ENCODE measurements around the gene EGR4. TPM values are rescaled to one million over a fixed set of nuclear protein-coding genes. Genes with fewer than 3 reads are reported as not detected.

EGR4 gene
- not detected in 2 replicates for total RNA-seq (2014; rRNA removed; shearing (Covaris generic); ENCODE audit: low replicate concordance)

DNA sequence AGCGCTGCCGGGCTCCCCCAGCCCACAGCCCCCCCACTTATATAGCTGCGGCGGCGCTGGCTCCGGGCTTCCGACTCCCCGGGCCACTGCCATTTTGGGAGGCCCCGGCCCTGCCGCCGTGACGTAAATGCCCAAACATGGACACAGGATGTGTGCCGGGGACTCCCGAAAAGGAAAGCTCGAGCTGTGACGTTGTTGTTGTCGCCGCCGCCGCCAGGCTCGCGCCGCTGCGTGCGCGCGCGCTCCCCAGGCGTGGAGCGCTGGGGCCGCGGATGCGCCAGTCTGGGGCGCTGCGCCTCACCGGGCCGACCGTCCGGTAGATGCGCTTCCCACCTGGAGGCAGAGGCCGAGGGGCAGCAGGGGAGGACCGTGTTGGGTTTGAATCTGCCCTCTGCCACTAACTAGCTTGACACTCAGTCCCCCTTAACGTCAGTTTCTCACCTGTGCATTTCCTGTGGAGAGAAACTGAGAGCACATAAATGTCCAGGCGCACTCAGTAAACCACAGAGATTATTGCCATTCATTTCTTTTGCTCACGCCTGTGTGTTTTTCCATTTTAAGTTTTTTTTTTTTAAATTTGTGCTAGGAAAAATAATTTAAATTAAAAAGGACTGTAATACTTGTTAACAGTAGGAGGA, at the start of gene EGR4:
EGR4 (minus strand) TSS at position 15 of the 638 bp plus-strand sequence. CDS start 231 bp downstream, outside the sequence.
- in situ Hi-C loops (cut with HindIII; ENCODE audit: low pct_unique_long_range_greater_than_20kb, low sequenced_read_pairs) = no loop called here
- DNase-seq (ENCODE audit: low read depth) = peak; percentile 44

DNA sequence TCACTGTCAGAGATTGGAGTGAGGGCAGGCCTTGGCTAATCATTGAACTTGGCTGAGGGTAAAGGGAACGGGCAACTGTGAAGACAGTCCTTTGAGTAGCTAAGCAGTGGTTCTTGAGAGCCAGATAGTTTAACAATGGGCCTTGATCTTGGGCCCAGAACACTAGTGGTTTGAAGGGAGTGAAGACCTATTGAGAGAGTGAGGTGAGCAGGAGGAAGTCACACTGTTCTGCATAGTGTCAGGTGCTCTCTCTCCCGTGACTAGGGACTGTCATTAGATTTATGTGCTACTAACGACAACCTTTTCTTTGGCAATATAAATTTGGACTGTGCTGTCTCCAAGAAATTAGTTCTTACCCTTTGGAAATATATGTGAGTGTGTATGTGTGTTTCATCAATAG, 47.7 kb upstream of the EGR4 start:
- in situ Hi-C loops (cut with HindIII; ENCODE audit: low pct_unique_long_range_greater_than_20kb, low sequenced_read_pairs) = no loop called here
- DNase-seq (ENCODE audit: low read depth) = no peak

GRCh38 chr2:73339201-73339600, 45.9 kb upstream of the EGR4 start:
- DNase-seq (ENCODE audit: low read depth) = no peak
- in situ Hi-C loops (cut with HindIII; ENCODE audit: low pct_unique_long_range_greater_than_20kb, low sequenced_read_pairs) = no loop called here

GRCh38 chr2:73337828-73338227, 44.5 kb upstream of the EGR4 start:
- in situ Hi-C loops (cut with HindIII; ENCODE audit: low pct_unique_long_range_greater_than_20kb, low sequenced_read_pairs) = no loop called here
- no peak for DNase-seq (ENCODE audit: low read depth)

- in situ Hi-C loops (cut with HindIII; ENCODE audit: low pct_unique_long_range_greater_than_20kb, low sequenced_read_pairs) = no loop called here
- DNase-seq (ENCODE audit: low read depth) = no peak
Measured at GRCh38 chr2:73334620-73335019, 41.3 kb upstream of the EGR4 start.

GRCh38 chr2:73334045-73334444, 40.7 kb upstream of the EGR4 start:
- in situ Hi-C loops (cut with HindIII; ENCODE audit: low pct_unique_long_range_greater_than_20kb, low sequenced_read_pairs) = no loop called here
- no peak for DNase-seq (ENCODE audit: low read depth)

DNA sequence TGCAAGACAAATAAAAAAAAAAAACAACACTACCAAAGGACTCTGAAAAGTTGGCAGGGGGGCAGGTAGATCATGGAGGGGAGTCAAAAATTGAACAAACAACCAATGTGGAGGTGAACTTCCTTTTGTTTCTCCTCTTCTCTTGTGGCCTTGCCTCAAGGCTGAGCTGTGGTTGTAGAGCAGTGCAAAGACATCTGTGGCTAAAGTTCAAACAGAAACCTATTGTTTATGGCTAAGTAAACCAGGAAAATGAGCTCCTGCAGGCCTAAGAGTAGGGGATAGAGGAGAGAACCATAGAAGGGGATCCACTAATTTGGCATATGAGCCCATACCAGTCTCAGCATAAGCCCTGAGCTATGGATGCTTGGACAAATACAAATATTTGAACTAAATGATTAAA, 40.2 kb upstream of the EGR4 start:
- in situ Hi-C loops (cut with HindIII; ENCODE audit: low pct_unique_long_range_greater_than_20kb, low sequenced_read_pairs) = no loop called here
- DNase-seq (ENCODE audit: low read depth) = no peak

GRCh38 chr2:73324126-73324725, 30.9 kb upstream of the EGR4 start:
- in situ Hi-C loops (cut with HindIII; ENCODE audit: low pct_unique_long_range_greater_than_20kb, low sequenced_read_pairs) = no loop called here

GRCh38 chr2:73323551-73323950, 30.2 kb upstream of the EGR4 start:
- DNase-seq (ENCODE audit: low read depth) = no peak
- in situ Hi-C loops (cut with HindIII; ENCODE audit: low pct_unique_long_range_greater_than_20kb, low sequenced_read_pairs) = no loop called here

More at GRCh38 chr2:73324126-73324725, 30.9 kb upstream of the EGR4 start:
- DNase-seq (ENCODE audit: low read depth) = no peak

DNA sequence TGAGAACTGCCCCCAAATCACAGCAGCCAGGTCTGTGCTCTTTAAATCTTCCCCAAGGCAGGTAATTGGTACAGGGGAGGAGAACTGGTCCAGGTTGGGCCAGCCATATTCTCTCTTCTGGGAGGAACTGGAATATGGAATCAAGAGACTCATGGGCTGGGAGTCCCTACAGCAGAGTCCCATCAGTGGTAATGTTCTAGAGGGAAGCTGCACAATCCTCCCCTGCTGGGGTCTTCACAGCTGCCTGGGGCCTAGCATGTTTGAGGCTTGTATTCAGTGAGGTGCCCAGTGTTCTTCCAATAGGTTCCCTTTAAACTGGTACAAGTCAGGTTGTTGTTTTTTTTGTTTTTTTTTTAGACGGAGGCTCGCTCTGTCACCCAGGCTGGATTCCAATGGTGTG, 21.1 kb upstream of the EGR4 start:
- DNase-seq (ENCODE audit: low read depth) = no peak
- in situ Hi-C loops (cut with HindIII; ENCODE audit: low pct_unique_long_range_greater_than_20kb, low sequenced_read_pairs) = no loop called here

GRCh38 chr2:73307720-73308119, 14.4 kb upstream of the EGR4 start:
- no peak for DNase-seq (ENCODE audit: low read depth)
- in situ Hi-C loops (cut with HindIII; ENCODE audit: low pct_unique_long_range_greater_than_20kb, low sequenced_read_pairs) = no loop called here

DNA sequence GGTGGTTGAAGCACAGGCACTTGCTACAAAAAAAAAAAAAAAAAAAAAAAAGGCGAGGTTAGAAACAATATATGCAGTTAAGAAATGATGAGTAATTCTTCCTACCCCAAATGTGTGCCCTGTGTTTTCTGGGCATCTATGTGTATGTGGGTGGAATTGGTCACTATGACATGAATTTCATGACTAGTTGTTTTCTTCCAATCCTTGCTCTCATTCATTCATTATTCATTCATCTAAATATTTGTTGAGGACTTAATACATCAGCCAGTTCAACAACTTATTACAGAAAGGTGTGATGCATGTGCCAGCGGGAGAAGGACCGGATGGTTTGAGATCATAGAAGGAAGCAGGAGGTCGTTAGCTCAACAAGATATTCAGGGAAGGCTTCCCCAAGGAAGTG, 8.3 kb upstream of the EGR4 start:
- DNase-seq (ENCODE audit: low read depth) = no peak
- in situ Hi-C loops (cut with HindIII; ENCODE audit: low pct_unique_long_range_greater_than_20kb, low sequenced_read_pairs) = no loop called here

DNA sequence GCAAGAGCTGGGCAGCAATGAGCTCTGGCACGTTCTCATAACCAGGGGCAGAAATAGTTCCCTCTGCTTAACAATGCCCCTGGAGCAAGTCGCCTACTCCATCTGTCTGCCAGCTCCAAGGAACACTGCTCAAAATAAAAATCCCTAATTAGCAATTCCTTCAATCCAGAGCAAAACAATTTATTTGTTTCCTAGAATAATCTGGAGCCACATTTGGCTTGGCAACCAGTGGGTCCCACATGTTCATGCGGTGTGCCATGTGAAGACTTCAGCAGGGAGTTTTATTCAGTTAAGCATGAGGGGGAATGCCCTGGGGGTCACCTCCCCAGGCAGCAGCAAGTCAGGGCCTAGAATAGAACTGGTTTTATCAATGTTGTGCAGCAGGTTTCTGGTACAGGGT, 7.6 kb upstream of the EGR4 start:
- no peak for DNase-seq (ENCODE audit: low read depth)
- in situ Hi-C loops (cut with HindIII; ENCODE audit: low pct_unique_long_range_greater_than_20kb, low sequenced_read_pairs) = no loop called here

GRCh38 chr2:73297586-73297985, 4.2 kb upstream of the EGR4 start:
- in situ Hi-C loops (cut with HindIII; ENCODE audit: low pct_unique_long_range_greater_than_20kb, low sequenced_read_pairs) = no loop called here
- no peak for DNase-seq (ENCODE audit: low read depth)

GRCh38 chr2:73297151-73297559, 3.8 kb upstream of the EGR4 start:
- no peak for DNase-seq (ENCODE audit: low read depth)
- in situ Hi-C loops (cut with HindIII; ENCODE audit: low pct_unique_long_range_greater_than_20kb, low sequenced_read_pairs) = no loop called here

- in situ Hi-C loops (cut with HindIII; ENCODE audit: low pct_unique_long_range_greater_than_20kb, low sequenced_read_pairs) = no loop called here
- no peak for DNase-seq (ENCODE audit: low read depth)
Measured at GRCh38 chr2:73295751-73296400, 2.5 kb upstream of the EGR4 start.

- in situ Hi-C loops (cut with HindIII; ENCODE audit: low pct_unique_long_range_greater_than_20kb, low sequenced_read_pairs) = no loop called here
Measured at GRCh38 chr2:73294239-73294638, 891 bp upstream of the EGR4 start.

DNA sequence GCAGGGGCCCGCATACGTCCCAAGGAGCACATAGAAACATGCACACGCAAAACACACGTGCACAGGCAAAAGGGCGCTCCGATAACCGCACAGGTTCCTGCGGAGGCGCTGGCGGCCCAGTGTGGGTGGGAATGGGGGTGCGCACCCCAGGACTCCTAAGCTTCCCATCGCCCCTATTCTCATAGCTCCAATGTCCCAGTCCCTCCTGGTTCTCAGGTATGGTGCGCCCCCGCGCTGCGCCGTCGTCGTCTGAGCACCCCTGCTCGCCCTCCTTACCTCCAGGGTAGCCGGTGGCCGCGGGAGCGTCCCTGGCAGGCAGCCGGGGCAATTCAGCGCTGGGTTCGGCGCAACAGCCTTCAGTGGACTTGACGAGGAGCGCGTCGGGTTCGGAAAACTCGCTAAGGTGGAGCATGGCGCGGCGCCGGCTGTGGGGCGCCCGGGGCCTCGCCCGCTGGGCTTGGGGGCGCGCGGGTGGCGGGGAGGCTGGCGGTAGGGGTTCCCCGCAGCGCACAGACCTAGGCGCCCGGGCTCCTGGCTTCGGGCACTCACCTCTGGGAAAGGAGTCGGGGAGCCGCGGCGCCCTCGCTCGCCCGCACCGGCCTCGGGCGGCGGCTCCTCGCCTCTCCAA, 328 bp downstream of the EGR4 start:
- no peak for DNase-seq (ENCODE audit: low read depth)
- in situ Hi-C loops (cut with HindIII; ENCODE audit: low pct_unique_long_range_greater_than_20kb, low sequenced_read_pairs) = no loop called here

More at GRCh38 chr2:73294239-73294638, 891 bp upstream of the EGR4 start:
- DNase-seq (ENCODE audit: low read depth) = no peak

- in situ Hi-C loops (cut with HindIII; ENCODE audit: low pct_unique_long_range_greater_than_20kb, low sequenced_read_pairs) = no loop called here
- DNase-seq (ENCODE audit: low read depth) = no peak
Measured at GRCh38 chr2:73292316-73292905, 937 bp downstream of the EGR4 start.
